Neural progenitor cell (in vitro differentiated cells): Measurements from ENCODE around the gene PARP6.

ENCODE experiments used
- CTCF ChIP-seq: fragments of 200-600 bp; sonication (generic); IDR thresholded peaks from 2 replicates; pipeline ENCODE4 v1.5.1; 2017; ENCODE audit warnings: antibody characterized with exemption, mild to moderate bottlenecking
- EZH2 ChIP-seq: fragments of 200-600 bp; sonication (generic); IDR thresholded peaks from 2 replicates; pipeline ENCODE4 v1.6.1; 2017; ENCODE audit warnings: antibody characterized with exemption, mild to moderate bottlenecking, moderate library complexity
- EZH2phosphoT487 ChIP-seq: fragments of 200-600 bp; sonication (generic); IDR thresholded peaks from 2 replicates; pipeline ENCODE4 v1.6.1; 2017; ENCODE audit warnings: antibody characterized with exemption

- TF ChIP-seq CTCF (no peak), EZH2phosphoT487 (no peak), EZH2 (no peak)
These were observed 23.8 kb downstream of the PARP6 start for GRCh38 chr15:72248514-72248913.
